GM18502 (cell line): Measurements from ENCODE around the gene JPT2.
A peak's percentile ranks its signal among the peaks of the same experiment; 100 is the strongest.
"Not testable (repeated sequence)": the region's sequence is repeated elsewhere in the genome, so short reads cannot be mapped to it uniquely, and the experiment has no call there.

ENCODE experiments used
- ATAC-seq: cut with Tn5 transposase; IDR thresholded peaks from one replicate; pipeline ENCODE4 v1.9.1; 2021; ENCODE audit warnings: mild to moderate bottlenecking; ENCODE audit not compliant: unreplicated experiment, poor library complexity

JPT2 gene

DNA sequence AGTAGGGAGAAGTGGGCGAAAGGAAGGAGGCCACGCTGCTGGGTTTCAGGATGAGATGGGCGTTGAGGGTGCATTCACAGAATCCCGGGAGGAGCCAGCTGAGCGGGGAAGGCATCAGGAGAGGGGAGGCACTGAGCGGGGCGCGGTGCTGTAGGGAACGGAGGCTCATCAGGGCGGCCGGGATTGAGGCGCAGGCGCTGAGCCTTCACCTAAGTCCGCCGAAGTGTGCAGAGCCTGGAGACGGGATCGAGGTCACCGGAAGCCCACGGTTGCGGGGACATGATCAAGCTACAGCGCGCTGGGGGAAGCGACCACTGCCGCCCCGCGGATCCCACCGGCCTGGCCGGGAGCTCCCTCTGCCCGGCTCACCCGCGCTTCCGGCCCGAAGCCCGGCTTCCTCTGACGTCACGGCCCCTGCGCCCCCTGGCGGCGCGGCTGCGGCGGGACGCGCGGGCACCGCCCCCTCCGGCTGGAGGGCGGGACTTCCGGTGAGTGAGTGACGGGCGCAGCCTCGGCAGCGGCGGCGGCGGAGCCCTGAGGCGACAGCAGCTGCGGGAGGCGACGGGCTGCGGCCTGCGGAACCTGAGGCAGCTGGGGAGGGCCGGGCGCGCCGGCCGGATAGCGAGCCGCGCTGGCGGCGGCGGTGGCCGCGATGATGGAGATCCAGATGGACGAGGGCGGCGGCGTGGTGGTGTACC lies 27.8 kb downstream of the JPT2 start, which contains the start of gene MAPK8IP3:
Gene MAPK8IP3, plus strand, starts transcription at position 508 of the 698 bp plus-strand sequence. Its CDS starts 145 bp downstream, at position 653.
- peak; percentile 86 for ATAC-seq

DNA sequence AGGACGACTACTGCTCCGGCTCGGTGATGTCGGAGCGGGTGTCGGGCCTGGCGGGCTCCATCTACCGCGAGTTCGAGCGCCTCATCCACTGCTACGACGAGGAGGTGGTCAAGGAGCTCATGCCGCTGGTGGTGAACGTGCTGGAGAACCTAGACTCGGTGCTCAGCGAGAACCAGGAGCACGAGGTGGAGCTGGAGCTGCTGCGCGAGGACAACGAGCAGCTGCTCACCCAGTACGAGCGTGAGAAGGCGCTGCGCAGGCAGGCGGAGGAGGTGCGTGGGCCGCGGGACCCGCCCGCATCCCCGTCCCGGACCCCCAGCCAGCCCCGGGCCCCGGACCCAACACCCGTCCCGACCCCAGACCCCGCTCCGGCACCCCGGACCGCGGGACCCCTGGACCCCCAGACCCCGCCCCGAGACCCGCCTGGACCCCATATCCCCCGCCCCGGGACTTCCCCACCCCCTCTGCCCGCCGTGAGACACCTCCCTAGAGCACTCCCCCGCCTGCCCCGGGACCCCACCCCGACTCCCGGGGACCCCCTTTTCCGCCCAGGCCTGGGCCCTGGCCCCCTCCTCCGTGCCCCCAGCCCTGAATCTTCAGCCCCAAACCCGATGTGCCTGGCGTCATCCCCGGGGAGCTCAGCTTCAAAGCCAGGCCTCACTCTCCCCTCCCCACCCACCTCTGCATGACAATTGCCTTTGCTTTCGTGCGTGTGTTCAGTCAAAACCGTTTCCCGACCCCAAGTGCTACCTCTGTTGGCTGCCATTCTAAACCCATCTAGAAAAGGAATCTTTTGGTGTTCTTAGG lies 28.5 kb downstream of the JPT2 start:
- peak; percentile 17 for ATAC-seq

DNA sequence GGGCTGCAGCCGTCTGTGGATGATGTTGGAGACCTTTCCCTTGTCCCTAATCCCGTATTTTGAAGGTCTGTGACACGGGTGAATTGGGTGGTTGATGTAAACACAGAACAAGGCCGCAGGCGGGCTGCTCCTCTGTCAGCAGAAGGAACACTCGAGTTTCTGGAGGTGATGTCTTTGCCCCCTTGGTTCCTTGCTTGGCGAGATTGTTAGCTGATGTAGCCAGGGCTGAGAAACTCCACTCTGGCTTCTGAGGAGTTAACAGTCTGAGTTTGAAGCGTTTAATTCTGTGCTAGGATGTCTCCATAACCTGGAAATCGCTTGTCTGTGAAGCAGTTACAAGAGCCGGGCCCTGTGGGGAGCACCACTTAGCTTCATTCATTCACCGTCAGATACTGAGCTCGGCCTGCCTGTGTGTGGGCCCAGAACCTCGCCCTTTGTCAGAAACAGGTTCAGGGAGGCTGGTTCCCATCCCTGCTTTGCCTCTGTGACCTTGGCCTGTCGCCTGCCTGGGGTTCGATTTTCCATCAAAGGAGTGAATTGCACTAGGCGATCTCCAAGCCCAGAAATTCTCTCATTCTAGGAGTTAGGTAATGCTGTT lies 29.2 kb downstream of the JPT2 start:
- no peak for ATAC-seq

DNA sequence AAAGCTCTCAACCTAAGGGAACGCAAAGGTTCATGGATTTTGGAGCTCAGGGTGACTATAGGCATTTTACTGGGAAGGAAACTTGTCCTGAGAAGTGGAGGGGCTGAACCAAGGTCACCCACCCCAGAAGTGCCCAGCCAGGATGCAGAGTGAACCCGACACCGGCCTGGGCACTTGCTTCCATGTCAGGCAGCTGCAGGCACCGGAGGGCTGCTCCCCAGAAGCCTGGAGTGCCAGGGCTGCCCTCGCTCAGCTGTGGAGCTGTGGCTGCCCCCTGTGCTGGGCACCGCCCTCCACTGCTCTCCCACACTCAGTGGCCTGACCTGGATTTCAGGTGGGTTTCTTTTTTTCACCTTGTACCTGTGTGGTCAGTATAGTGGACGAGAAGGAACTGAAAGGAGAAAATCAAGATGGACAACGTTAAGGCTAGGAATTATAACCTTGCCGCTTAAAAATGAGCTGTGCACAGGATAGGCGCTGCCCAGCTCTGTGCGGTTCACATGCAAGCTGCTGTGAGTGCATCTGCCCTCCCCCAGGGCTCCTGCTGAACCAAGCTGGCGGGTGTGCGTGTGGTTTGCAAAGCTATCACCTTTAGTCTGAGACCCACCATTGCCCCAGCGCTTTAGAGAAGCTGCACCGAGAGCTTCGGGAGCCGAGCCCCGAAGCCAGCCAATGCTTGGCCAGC lies 30.1 kb downstream of the JPT2 start:
- no peak for ATAC-seq

DNA sequence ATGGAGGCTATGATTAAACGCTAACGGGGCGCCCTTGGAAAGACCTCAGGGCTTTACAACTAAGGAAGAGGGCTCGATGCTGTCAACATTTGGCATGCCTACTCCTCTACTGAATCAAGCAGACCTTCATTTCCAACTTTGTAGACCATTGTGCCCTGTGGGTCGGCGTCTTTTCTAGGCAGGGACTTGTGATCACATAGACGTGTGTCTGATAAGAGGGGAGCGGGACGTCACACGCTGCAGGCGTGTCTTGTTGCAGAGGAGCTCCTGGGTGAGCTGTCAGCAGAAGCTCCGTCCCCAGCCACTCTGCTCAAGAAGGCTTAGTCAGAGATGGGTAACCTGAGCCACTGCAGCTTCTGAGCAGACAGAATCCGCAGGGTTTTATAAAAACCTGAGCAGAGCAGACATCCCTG lies 30.7 kb downstream of the JPT2 start:
- no peak for ATAC-seq

DNA sequence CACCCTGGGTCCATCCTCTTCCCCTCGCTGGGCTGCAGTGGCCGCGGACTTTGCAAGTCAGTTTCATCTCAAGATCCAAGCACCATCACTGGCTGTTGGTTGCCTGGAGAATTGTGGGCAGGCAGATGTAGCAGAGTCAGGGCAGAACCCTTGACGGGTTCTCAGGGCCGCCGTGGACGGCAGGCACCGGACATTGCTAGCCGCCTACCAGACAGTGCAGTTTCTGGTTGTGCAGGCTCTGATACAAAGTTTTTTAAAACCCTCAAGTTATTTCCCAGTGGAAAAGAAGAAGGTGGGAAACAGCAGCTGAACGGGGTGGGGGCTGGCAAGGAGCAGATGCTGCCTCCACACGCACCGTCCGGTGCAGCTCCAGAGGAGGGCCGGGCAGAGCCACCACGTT lies 31.3 kb downstream of the JPT2 start:
- ATAC-seq = no peak

DNA sequence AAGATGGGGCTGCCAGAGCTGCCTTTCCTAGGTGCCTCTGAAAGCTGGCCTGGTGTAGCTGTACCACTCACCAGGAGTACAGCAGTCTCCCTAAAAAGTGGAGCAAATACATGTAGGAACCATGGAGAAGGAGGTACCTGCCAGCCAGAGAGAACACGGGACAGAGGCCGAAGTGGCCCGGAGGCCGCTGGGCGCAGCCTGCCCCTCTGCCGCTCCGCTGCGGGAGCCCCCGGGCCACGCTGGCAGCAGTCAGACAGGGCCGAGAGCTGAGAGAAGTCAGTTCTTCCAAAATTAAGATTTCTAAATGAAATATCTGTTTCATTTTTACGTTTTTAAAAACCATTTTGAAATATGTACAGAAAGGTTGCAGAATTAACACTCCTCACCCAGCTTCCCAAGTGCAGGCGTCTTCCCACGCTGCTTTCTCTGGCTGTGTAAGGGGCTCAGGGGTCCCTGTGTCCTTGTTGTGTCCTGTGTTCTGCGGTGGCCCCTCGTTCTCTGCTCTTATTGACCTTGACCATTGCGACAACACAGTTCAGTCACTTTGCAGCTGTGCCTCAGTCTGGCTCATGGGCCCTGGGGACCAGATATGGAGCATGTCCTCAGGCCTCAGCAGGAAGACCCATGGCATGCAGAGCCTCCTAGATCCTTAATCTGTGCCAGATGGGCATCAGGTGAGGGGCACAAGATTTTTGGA lies 32.9 kb downstream of the JPT2 start:
- ATAC-seq = no peak

DNA sequence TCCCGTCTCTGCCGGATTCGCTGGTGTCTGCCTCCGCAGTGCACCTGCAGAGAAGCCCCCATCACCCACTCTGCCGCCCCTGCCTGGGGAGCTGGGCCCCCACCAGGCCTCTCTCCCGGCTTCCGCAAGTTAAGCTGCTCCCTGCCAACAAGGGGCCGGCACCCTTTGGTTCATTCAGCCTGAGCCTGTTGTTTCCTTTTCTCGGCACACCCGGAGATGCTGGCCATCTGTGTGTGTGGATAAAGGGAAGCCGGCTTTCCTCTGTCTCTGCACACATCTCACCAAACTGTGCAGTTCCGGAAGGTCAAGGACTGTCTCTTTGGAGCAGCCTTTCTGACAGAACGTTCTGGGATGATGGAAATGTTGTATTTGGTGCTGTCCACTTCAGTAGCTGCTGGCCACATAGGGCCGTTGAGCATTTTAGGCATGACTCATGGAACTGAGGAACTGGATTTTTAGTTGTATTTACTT lies 34.7 kb downstream of the JPT2 start:
- ATAC-seq = no peak

DNA sequence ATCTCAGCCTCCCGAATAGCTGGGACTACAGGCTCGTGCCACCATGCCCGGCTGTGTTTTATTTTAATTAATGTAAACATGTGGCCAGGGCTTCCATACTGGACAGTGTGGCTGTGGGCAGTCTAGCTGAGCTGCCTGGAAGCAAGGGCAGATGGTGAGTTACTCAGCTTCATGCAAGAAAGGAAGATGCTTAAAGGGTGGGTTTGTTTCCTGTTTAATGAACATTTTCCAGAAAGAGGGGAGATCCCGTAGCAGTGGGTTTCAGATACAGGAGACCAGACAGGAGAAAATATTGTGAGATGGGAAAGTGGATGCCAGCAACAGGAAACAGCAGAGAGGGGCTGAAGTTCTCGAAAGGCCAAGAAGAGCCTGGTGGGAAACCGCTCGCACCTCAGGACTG lies 35.3 kb downstream of the JPT2 start:
- ATAC-seq = no peak

DNA sequence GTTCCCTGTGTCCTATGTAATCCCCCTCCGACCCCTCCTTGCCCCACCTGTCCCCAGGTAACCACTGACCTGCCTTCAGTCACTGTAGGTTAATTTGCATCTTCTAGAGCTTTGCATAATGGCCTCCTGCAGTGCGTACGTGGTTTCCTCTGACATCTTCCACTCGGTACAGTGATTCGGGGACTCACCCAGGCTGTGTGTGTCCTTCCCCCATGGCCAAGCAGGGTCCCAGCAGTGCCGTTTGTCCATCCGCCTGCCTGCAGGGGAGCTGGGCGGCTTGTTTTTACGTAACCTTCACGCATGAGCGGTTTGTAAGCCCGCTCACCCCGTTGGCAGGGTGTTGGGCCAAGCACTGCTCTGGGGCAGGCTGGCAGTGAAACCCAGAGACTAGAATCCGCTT lies 35.9 kb downstream of the JPT2 start:
- ATAC-seq = peak; percentile 49

DNA sequence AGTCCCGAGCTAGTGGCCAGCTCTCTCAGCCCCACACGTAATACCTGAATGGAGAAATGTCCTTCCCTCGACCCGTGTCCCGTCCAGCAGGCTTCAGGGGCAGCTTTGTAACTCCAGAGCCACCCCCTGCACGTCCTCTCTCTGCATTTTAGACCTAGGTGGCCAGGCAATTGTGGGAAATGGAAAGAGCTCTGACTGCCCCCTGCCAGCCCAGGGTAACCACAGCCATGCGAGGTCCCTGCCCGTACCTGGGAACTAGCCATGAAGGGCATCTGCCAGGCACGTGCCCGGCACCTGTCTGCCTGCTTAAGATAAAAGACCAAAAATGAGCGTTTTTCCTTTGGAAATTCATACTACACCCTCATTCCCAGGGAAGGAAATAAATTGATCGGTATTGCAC lies 37.1 kb downstream of the JPT2 start:
- no peak for ATAC-seq

DNA sequence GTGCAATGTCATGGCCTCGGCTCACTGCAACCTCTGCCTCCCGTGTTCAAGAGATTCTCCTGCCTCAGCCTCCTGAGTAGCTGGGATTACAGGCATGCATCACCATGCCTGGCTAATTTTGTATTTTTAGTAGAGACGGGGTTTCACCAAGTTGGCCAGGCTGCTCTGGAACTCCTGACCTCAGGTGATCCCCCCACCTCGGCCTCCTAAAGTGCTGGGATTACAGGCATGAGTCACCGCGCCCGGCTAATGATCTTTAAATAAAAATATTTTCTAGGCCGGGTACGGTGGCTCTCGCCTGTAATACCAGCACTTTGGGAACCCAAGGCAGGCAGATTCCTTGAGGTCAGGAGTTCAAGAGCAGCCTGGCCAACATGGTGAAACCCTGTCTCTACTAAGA lies 40.2 kb downstream of the JPT2 start:
- ATAC-seq = not testable (repeated sequence)

DNA sequence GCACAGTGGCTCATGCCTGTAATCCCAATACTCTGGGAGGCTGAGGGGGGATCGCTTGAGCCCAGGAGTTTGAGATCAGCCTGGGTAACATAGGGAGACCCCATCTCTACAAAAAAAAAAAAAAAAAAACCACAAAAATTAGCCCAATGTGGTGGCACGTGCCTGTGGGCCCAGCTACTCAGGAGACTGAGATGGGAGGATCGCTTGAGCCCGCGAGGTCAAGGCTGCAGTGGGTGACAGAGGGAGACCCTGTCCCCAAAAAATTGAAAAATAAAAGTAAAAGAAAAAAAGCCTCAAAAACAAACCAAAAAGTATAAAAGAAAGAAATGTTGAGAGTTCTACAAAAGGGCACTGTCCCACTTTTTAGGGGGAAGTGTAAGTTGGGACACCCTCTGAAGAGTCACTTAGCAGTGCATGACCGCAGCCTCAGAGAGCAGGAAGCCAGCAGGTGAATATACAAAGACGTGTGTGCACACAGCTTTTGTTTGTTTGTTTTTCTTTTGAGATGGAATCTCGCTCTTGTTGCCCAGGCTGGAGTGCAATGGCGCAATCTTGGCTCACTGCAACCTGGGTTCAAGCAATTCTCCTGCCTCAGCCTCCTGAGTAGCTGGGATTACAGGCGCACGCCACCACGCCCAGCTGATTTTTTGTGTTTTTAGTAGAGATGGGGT lies 41.6 kb downstream of the JPT2 start:
- ATAC-seq = not testable (repeated sequence)

DNA sequence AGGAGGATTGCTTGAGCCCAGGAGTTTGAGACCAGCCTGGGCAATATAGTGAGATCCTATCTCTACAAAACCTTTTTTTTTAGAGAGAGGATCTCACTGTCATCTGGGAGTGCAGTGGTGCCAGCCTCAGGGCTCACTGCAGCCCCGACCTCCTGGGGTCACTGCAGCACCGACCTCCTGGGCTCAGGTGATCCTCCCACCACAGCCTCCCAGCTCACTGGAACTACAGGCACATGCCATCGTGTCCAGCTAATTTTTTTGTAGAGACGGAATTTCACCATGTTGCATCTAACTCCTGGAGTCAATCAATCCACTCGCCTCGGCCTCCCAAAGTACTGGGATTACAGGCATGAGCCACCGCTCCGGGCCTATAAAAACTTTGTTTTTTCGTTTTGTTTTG lies 43.3 kb downstream of the JPT2 start:
- no peak for ATAC-seq

DNA sequence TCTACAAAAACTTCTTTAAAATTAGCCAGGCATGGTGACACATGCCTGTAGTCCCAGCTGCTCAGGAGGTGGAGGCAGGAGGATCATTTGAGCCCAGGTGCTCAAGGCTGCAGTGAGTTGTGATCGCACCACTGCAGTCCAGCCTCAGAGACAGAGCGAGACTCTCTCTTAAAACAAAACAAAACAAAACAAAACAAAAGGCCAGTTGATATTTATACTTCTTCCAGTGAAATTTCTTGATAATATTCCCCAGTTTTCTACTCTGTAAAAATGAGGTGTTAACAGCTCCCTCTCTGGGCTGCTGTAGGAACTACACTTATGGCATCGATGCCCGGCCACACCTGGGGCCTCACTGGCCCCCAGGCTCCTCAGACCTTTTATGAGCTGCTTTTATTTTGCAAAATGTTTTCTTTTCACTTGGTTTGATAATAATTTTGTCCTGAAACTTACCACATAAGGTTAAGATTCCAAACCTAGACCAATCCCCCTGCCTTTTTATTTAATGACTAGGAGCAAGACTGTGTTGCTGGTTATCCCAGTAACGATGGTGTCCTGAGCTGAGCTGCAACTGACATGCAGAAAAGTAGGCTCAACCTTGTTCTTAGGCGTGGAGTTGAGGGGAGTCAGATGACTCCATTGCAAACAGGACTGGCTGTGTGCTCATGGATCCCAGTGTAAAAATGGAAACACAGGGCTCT lies 45.5 kb downstream of the JPT2 start:
- ATAC-seq = no peak

DNA sequence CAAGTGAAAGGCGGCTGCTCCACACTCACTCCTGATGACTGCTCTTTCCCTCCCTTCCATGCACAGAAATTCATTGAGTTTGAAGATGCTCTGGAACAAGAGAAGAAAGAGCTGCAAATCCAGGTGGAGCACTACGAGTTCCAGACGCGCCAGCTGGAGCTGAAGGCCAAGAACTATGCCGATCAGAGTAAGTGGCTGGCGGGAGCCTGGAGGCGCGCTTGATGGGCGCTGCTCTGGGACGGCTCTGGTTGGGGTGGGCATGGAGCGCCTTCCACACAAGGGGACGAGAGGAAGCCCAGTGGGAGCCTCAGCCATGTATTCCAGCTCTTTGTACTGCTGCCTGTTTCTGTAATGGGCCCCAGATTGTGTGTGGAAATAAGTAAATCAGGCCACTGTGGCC lies 46.4 kb downstream of the JPT2 start:
- ATAC-seq = no peak

DNA sequence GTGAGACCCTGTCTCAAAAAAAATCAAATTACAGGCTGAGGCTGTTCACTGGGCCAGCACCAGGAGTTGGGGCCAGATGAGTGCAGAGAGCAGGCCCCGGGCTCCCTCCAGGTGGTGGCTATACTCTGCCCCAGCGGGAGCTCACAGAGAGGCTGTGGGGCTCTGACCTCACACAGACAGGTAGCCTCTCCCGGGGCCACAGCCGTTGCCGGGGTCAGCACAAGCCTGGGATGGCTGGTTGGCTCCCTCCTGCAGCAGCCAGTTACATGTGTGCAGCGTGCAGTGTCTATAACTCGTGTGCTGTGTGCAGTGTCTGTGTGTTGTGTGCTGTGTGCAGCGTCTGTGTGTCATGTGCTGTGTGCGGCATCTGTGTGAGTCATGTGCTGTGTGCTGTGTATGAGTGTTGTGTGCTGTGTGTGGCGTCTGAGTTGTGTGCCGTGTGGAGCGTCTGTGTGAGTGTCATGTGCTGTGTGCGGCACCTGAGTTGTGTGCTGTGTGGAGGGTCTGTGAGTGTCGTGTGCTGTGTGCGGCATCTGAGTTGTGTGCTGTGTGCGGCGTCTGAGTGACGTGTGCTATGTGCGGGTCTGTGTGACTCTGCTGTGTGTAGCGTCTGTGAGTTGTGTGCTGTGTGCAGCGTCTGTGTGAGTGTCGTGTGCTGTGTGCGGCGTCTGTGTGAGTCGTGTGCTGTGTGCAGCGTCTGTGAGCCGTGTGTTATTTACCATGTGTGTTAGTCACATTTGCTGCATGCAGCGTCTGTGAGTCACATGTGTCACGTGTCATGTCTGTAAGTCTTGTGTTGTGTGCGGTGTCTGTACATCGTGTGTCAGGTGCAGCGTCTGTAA lies 48.8 kb downstream of the JPT2 start:
- no peak for ATAC-seq
